Right lobe of liver (tissue), 4 donors: ENCODE results near the gene GGT6.

Experiments
- CTCF ChIP-seq, 4 donors: fragments of 200-600 bp in 3 of 4; fragments of 450-650 bp in 1 of 4; IDR thresholded peaks; one replicate each; pipeline versions ENCODE4 v1.5.1 to v1.8.0; 2016 to 2022; ENCODE audit warnings: antibody characterized with exemption in 4 of 4, mild to moderate bottlenecking in 2 of 4
- POLR2A ChIP-seq: fragments of 450-650 bp; IDR thresholded peaks from one replicate; pipeline ENCODE4 v1.6.1; 2017; ENCODE audit warnings: antibody characterized with exemption, mild to moderate bottlenecking
- donor health status: DM: no; HTN: no; CAD: no.
- donor health status: DM: no; HTN: no; CAD: no.
- donor health status: DM: no; HTN: yes; CAD: no.

DNA sequence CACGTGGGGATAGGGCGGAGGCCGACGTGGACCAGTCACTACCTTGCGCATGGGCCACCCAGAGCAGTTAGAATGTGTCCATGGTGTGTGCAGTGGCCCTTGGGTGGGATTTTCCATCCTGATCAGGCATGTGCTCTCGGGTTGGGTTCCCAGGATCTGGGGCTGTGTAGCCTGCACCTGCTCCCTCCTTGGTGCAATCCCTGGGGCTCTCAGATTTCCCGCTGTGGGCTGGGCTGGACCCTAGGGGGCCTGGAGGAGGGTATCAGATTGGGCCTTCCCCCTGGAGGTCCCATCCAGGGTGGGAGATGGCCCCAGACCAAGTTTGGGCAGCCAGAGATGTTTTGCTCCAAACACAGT, 25.2 kb upstream of the GGT6 start:
- TF ChIP-seq POLR2A (no peak), CTCF (IDR thresholded peaks at IDR 0.05) (no peak)
